B cell (primary cell): ENCODE measurements around the gene SEMA6D. TPM values are rescaled to one million over a fixed set of nuclear protein-coding genes. Genes with fewer than 3 reads are reported as not detected.

Experiments used
- ATAC-seq: fragments of 200-7000 bp; cut with Tn5 transposase; one replicate; pipeline ENCODE4 v1.10.0; 2021; ENCODE audit warnings: low read depth, mild to moderate bottlenecking, moderate number of reproducible peaks, moderate library complexity
- CTCF ChIA-PET: fragments of 350-600 bp; sonication (Branson Sonifier 250); formaldehyde crosslinking; loops from one replicate; lab custom pipeline; 2021; ENCODE audit warnings: antibody characterized with exemption, inconsistent platforms; lab: Charles Lee
- POLR2A ChIA-PET: fragments of 350-600 bp; sonication (Branson Sonifier 250); formaldehyde crosslinking; loops from one replicate; lab custom pipeline; 2021; ENCODE audit warnings: antibody characterized with exemption; lab: Charles Lee
- DNase-seq: peaks from one replicate; pipeline ENCODE4 v3.0.0; 2013
- H2AFZ ChIP-seq: 2 replicates; pipeline ENCODE4 v1.6.1; 2012; ENCODE audit warnings: mild to moderate bottlenecking, low read depth, low read length; ENCODE audit not compliant: insufficient read depth, poor library complexity, severe bottlenecking
- H3K27ac ChIP-seq, 2 donors: 1 replicate in 1 of 2; 2 replicates in 1 of 2; pipeline ENCODE4 v1.5.1; 2012 to 2013; ENCODE audit warnings: low read length in 2 of 2, mild to moderate bottlenecking in 2 of 2, moderate library complexity in 1 of 2
- H3K27me3 ChIP-seq, 4 experiments: fragments of 200-600 bp in 1 of 4; sonication (generic) in 1 of 4; replicated peaks in 1 of 4; 1 replicate in 2 of 4; 2 replicates in 2 of 4; pipeline versions ENCODE4 v1.6.1 to v1.7.0; 2013 to 2016; ENCODE audit warnings: low read length in 3 of 4, mild to moderate bottlenecking in 2 of 4, mixed read lengths in 1 of 4, moderate library complexity in 1 of 4; ENCODE audit not compliant: insufficient read depth in 4 of 4, control insufficient read depth in 3 of 4; ENCODE audit errors: control extremely low read depth in 1 of 4
- H3K36me3 ChIP-seq, 2 experiments: replicated peaks in 1 of 2; 1 replicate in 1 of 2; 2 replicates in 1 of 2; pipeline versions ENCODE4 v1.6.1 to v1.7.1; 2013; ENCODE audit warnings: low read length in 1 of 2; ENCODE audit not compliant: insufficient read depth in 2 of 2, control insufficient read depth in 1 of 2; ENCODE audit errors: control extremely low read depth in 1 of 2, extremely low read depth in 1 of 2
- H3K4me1 ChIP-seq, 2 donors: fragments of 200-600 bp in 1 of 2; sonication (generic) in 1 of 2; 1 replicate in 1 of 2; 2 replicates in 1 of 2; pipeline versions ENCODE4 v1.5.1 to v1.6.1; 2013 to 2017; ENCODE audit warnings: low read length in 2 of 2; ENCODE audit not compliant: control insufficient read depth in 2 of 2, insufficient read depth in 2 of 2
- H3K4me2 ChIP-seq: replicated peaks from 2 replicates; pipeline ENCODE3; 2012; ENCODE audit warnings: mild to moderate bottlenecking, low read depth, low read length; ENCODE audit not compliant: poor library complexity, severe bottlenecking
- H3K4me3 ChIP-seq, 5 experiments: fragments of 200-600 bp in 1 of 5; sonication (generic) in 1 of 5; 1 replicate in 3 of 5; 2 replicates in 2 of 5; pipeline versions ENCODE4 v1.5.1 to v1.7.0; 2011 to 2016; ENCODE audit warnings: low read length in 4 of 5, mild to moderate bottlenecking in 4 of 5, low read depth in 2 of 5, control low read depth in 1 of 5, moderate library complexity in 1 of 5; ENCODE audit not compliant: insufficient read depth in 1 of 5; ENCODE audit errors: control extremely low read depth in 1 of 5, extremely low read depth in 1 of 5
- H3K79me2 ChIP-seq: fragments of 200-600 bp; sonication (generic); one replicate; pipeline ENCODE4 v1.6.0; 2016; ENCODE audit warnings: low read length; ENCODE audit not compliant: control insufficient read depth, insufficient read depth
- H3K9ac ChIP-seq: fragments of 200-600 bp; sonication (generic); 2 replicates; pipeline ENCODE4 v1.6.1; 2017; ENCODE audit warnings: mild to moderate bottlenecking, low read length, moderate library complexity
- H3K9me3 ChIP-seq, 3 donors: one replicate each; pipeline versions ENCODE4 v1.6.1 to v1.7.1; 2013; ENCODE audit warnings: low read length in 2 of 3; ENCODE audit not compliant: control insufficient read depth in 2 of 3, insufficient read depth in 1 of 3; ENCODE audit errors: control extremely low read depth in 1 of 3
- H4K20me1 ChIP-seq: 2 replicates; pipeline ENCODE4 v1.6.0; 2012; ENCODE audit warnings: mild to moderate bottlenecking, low read length; ENCODE audit not compliant: insufficient read depth, control insufficient read depth, poor library complexity, severe bottlenecking
- H3K27ac Mint-ChIP-seq: one replicate; pipeline ENCODE4 v1.8.0; 2021; ENCODE audit warnings: mixed read lengths
- H3K27me3 Mint-ChIP-seq: one replicate; pipeline ENCODE4 v1.8.0; 2021; ENCODE audit warnings: mixed read lengths
- H3K4me1 Mint-ChIP-seq: one replicate; pipeline ENCODE4 v1.8.0; 2021; ENCODE audit warnings: mixed read lengths
- H3K4me3 Mint-ChIP-seq: one replicate; pipeline ENCODE4 v1.8.0; 2021; ENCODE audit warnings: mixed read lengths
- H3K9me3 Mint-ChIP-seq: one replicate; pipeline ENCODE4 v1.8.0; 2022; ENCODE audit warnings: mixed read lengths; ENCODE audit not compliant: insufficient read depth
- EZH2 ChIP-seq: IDR thresholded peaks from 2 replicates; pipeline ENCODE4 v1.6.1; 2012; ENCODE audit warnings: borderline replicate concordance, low read depth, mild to moderate bottlenecking, moderate library complexity, low read length; ENCODE audit not compliant: insufficient read depth, poor library complexity, severe bottlenecking
- WGBS: methylation state at CpG from one replicate; pipeline ENCODE4 v1.1.5; 2013; ENCODE audit warnings: missing lambda C conversion rate; ENCODE audit not compliant: insufficient coverage; 5-methylcytosine and 5-hydroxymethylcytosine counted together
- intact Hi-C: fragments of 100-400 bp; cut with micrococcal nuclease; formaldehyde crosslinking; loops from one replicate; pipeline ENCODE4 v1.10.0; 2022
- polyA plus RNA-seq: library from polyadenylated mRNA; depleted of rRNA; stranded (reverse); fragments of >200 nt; gene quantifications from 2 replicates; pipeline ENCODE4 v1.2.3, GENCODE V29; 2012
- total RNA-seq, 2 donors: library from RNA; stranded (reverse); fragments of 120-200 nt in 1 of 2; gene quantifications; 1 replicate in 1 of 2; 2 replicates in 1 of 2; pipeline versions ENCODE4 v1.2.3 to v1.2.4, GENCODE V29; 2013 to 2022
- TF ChIP-seq, protein P1 (sequence below): fragments of 200-600 bp; IDR thresholded peaks from one replicate; pipeline ENCODE4 v1.8.0; 2022; ENCODE audit warnings: antibody characterized with exemption, mild to moderate bottlenecking

Gene SEMA6D
- total and polyA plus RNA-seq, 2 donors (not counting 1 experiment from before 2014, with no cell fraction given) = not detected

DNA sequence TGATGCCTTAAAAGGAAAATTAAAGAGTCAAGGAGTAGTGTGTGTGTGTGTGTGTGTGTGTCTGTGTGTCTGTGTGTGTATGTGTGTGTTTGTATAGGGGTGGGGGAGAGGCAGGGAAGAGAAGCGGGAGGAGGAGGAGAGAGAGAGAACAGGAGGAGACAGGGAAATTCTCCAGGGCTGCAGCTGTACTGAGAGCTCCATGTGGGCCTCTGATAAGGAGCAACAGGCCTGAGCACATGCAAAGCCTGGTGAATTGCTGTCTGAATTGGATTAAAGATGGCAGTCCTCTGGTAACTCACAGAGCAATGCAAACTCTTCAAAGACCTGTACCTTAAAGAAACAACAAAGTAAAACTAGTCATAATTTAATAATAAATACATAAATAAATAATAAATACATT, 70.6 kb downstream of the SEMA6D start:
- no peak overlapping the region for H3K27ac ChIP-seq
- H2AFZ ChIP-seq = no peak overlapping the region
- no peaks in the 10 kb centered on the region for H3K4me1 ChIP-seq
- no peaks in the 10 kb centered on the region for H4K20me1 ChIP-seq
- intact Hi-C loops = no loop called here
- peaks cover 0 to 4% (median 0%) of the 10 kb centered on the region in 3 donors for H3K9me3 ChIP-seq
- H3K4me2 ChIP-seq = no peak overlapping the region
- Mint-ChIP-seq H3K4me3 (no peak overlapping the region), H3K27me3 (peaks cover under 1% of the 10 kb centered on the region), H3K9me3 (no peaks in the 10 kb centered on the region), H3K27ac (no peak overlapping the region), H3K4me1 (no peaks in the 10 kb centered on the region)
- H3K9ac ChIP-seq = no peak overlapping the region
- TF ChIP-seq, protein P1, sequence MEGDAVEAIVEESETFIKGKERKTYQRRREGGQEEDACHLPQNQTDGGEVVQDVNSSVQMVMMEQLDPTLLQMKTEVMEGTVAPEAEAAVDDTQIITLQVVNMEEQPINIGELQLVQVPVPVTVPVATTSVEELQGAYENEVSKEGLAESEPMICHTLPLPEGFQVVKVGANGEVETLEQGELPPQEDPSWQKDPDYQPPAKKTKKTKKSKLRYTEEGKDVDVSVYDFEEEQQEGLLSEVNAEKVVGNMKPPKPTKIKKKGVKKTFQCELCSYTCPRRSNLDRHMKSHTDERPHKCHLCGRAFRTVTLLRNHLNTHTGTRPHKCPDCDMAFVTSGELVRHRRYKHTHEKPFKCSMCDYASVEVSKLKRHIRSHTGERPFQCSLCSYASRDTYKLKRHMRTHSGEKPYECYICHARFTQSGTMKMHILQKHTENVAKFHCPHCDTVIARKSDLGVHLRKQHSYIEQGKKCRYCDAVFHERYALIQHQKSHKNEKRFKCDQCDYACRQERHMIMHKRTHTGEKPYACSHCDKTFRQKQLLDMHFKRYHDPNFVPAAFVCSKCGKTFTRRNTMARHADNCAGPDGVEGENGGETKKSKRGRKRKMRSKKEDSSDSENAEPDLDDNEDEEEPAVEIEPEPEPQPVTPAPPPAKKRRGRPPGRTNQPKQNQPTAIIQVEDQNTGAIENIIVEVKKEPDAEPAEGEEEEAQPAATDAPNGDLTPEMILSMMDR = no peak
- no peak for TF ChIP-seq EZH2
- DNase-seq (no peak), ATAC-seq (no peak)
- no peaks in the 10 kb centered on the region for H3K79me2 ChIP-seq
- ChIA-PET POLR2A (no interaction called here), CTCF (no interaction called here)
- 100% methylated on average over 1 of the region's 1 CpG for WGBS
- H3K4me3 ChIP-seq = no peak overlapping the region
- no peaks in the 10 kb centered on the region for H3K27me3 ChIP-seq
- H3K36me3 ChIP-seq = no peaks in the 10 kb centered on the region

DNA sequence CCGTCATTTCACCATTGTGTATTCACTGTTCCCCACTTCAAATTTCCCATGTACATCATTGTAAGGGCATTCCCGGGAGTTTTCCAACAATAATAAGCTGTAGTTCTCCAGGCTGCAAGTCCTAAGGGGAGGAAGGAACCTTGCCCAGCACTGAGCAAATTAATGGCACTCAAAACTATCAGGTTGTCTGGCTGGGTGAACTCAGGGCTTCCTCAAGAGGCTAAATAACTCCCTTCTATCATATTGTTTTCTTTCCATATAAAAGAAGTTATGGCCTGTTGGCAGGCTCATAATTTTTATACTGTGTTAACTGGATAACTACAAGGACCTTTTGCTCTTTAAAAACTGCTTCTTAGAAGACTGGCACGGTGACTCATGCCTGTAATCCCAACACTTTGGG, 71.4 kb downstream of the SEMA6D start:
- H3K27me3 Mint-ChIP-seq = peaks cover 3% of the 10 kb centered on the region
- Histone ChIP-seq H3K27ac (no peak overlapping the region), H3K79me2 (no peaks in the 10 kb centered on the region), H3K4me1 (no peaks in the 10 kb centered on the region), H2AFZ (no peak overlapping the region), H3K36me3 (no peaks in the 10 kb centered on the region), H3K9me3 (peaks cover 0 to 2% (median 0%) of the 10 kb centered on the region in 3 donors), H3K9ac (no peak overlapping the region), H4K20me1 (no peaks in the 10 kb centered on the region), H3K4me3 (no peak overlapping the region), H3K4me2 (no peak overlapping the region), H3K27me3 (no peaks in the 10 kb centered on the region)
- H3K27ac Mint-ChIP-seq = no peak overlapping the region
- no peak for ATAC-seq
- H3K4me1 Mint-ChIP-seq = no peaks in the 10 kb centered on the region
- H3K9me3 Mint-ChIP-seq = no peaks in the 10 kb centered on the region
- intact Hi-C loops = no loop called here
- TF ChIP-seq, protein P1 = no peak
- TF ChIP-seq EZH2 = no peak
- CTCF ChIA-PET = interaction anchor here (0.7 kb wide), 1 partner anchor 8 kb away, joined by 3 read pairs; no protein-coding TSS in a partner anchor
- WGBS = 100% methylated on average over 1 of the region's 3 CpGs
- POLR2A ChIA-PET = no interaction called here
- DNase-seq = no peak
- no peak overlapping the region for H3K4me3 Mint-ChIP-seq
